ENCODE data around the gene KRTAP10-2. TPM values are rescaled to one million over a fixed set of nuclear protein-coding genes. Genes with fewer than 3 reads are reported as not detected.
"Not testable (repeated sequence)": the region's sequence is repeated elsewhere in the genome, so short reads cannot be mapped to it uniquely, and the experiment has no call there.

KRTAP10-2 gene
- total RNA-seq, 1 experiment from 2014 or later: not detected

GRCh38 chr21:44564886-44565598 lies 13.7 kb upstream of the KRTAP10-2 start:
- H3K36me3 ChIP-seq (replicated peaks; ENCODE audit: control insufficient read depth, insufficient read depth, low read length): no peaks in the 10 kb centered on the region
- H3K4me3 ChIP-seq (ENCODE audit: insufficient read depth, low read depth, low read length): no peak overlapping the region
- DNase-seq: no peak
- no peaks in the 10 kb centered on the region for H3K27me3 ChIP-seq (ENCODE audit: control insufficient read depth, insufficient read depth, low read length)

DNA sequence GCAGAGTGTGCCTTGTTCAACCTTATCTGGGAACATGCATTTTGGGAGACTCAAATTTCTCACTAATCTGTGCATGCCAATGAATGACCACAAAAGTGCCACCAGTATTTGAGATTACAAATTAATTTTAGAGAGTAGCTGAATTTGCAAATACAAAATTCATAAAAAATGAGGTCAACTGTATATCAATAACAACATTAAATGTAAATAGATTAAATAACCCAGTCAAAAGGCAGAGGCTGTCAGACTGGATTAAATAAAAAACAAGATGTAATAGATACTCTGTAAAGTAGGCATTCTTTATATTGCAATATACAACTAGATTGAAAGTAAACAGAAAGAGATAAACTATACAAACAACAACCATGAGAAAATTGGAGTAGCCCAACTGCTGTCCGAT lies 12.8 kb upstream of the KRTAP10-2 start:
- Histone ChIP-seq H3K4me3 (ENCODE audit: insufficient read depth, low read depth, low read length) (no peak overlapping the region), H3K27me3 (ENCODE audit: control insufficient read depth, insufficient read depth, low read length) (no peaks in the 10 kb centered on the region), H3K36me3 (replicated peaks; ENCODE audit: control insufficient read depth, insufficient read depth, low read length) (no peaks in the 10 kb centered on the region)
- DNase-seq: no peak

GRCh38 chr21:44558695-44559094 lies 7.4 kb upstream of the KRTAP10-2 start, which contains the start of gene KRTAP10-3:
KRTAP10-3 (minus strand) TSS chr21:44558795; CDS start chr21:44558715, 80 bp downstream.
- Histone ChIP-seq H3K4me3 (ENCODE audit: insufficient read depth, low read depth, low read length) (no peak within 1 kb of the TSS), H3K36me3 (replicated peaks; ENCODE audit: control insufficient read depth, insufficient read depth, low read length) (no peaks in the 10 kb centered on the region), H3K27me3 (ENCODE audit: control insufficient read depth, insufficient read depth, low read length) (no peaks in the 10 kb centered on the region)
- DNase-seq: peak; percentile 20

DNA sequence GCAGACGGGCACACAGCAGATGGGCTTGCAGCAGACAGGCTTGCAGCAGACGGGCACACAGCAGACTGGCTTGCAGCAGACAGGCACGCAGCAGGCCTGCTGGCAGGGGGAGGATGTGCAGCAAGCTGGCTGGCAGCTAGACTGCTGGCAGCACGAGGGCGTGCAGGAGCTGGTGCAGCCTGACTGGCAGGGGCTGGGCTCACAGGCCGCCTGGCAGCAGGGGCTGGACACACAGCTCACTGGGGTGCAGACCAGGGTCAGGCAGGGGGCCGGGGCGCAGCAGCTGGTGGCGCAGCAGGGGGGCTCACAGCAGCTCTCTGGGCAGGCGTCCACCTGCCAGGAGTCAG lies 7.0 kb upstream of the KRTAP10-2 start:
- not testable (repeated sequence) for H3K36me3 ChIP-seq (replicated peaks; ENCODE audit: control insufficient read depth, insufficient read depth, low read length); DNase-seq; H3K27me3 ChIP-seq (ENCODE audit: control insufficient read depth, insufficient read depth, low read length); H3K4me3 ChIP-seq (ENCODE audit: insufficient read depth, low read depth, low read length)

GRCh38 chr21:44557491-44558328 lies 6.4 kb upstream of the KRTAP10-2 start:
- no peak overlapping the region for H3K4me3 ChIP-seq (ENCODE audit: insufficient read depth, low read depth, low read length)
- peak; percentile 66 for DNase-seq
- no peaks in the 10 kb centered on the region for H3K27me3 ChIP-seq (ENCODE audit: control insufficient read depth, insufficient read depth, low read length)
- no peaks in the 10 kb centered on the region for H3K36me3 ChIP-seq (replicated peaks; ENCODE audit: control insufficient read depth, insufficient read depth, low read length)

DNA sequence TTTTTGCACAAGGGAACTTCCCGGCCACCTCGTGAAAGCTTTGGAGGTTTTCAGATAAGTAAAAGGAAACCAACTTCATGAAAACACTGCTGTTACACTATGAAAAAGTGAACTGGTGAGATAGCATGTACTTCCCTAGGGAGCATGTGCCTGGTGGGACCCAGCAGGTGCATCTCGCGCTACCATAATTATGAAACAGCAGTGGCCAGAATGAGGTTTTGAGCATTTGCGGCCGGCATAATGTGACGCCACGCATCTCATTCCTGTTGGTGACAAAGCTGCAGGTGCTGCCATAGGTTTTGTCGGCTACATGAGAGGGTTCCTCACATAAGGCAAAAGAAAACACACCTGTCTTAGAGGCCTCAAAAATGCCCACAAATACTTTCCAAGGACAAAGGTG lies 5.6 kb upstream of the KRTAP10-2 start:
- no peaks in the 10 kb centered on the region for H3K27me3 ChIP-seq (ENCODE audit: control insufficient read depth, insufficient read depth, low read length)
- DNase-seq: peak; percentile 16
- H3K4me3 ChIP-seq (ENCODE audit: insufficient read depth, low read depth, low read length): no peak overlapping the region
- H3K36me3 ChIP-seq (replicated peaks; ENCODE audit: control insufficient read depth, insufficient read depth, low read length): no peaks in the 10 kb centered on the region

- Histone ChIP-seq H3K36me3 (replicated peaks; ENCODE audit: control insufficient read depth, insufficient read depth, low read length) (no peaks in the 10 kb centered on the region), H3K4me3 (ENCODE audit: insufficient read depth, low read depth, low read length) (no peak overlapping the region), H3K27me3 (ENCODE audit: control insufficient read depth, insufficient read depth, low read length) (no peaks in the 10 kb centered on the region)
- DNase-seq: peak; percentile 51
These were observed 4.0 kb upstream of the KRTAP10-2 start for GRCh38 chr21:44555200-44555875.

- H3K27me3 ChIP-seq (ENCODE audit: control insufficient read depth, insufficient read depth, low read length): no peaks in the 10 kb centered on the region
- no peak for DNase-seq
- no peaks in the 10 kb centered on the region for H3K36me3 ChIP-seq (replicated peaks; ENCODE audit: control insufficient read depth, insufficient read depth, low read length)
- H3K4me3 ChIP-seq (ENCODE audit: insufficient read depth, low read depth, low read length): no peak overlapping the region
These were observed 1.4 kb upstream of the KRTAP10-2 start for GRCh38 chr21:44552681-44553080.

GRCh38 chr21:44552136-44552535 lies 831 bp upstream of the KRTAP10-2 start:
- Histone ChIP-seq H3K36me3 (replicated peaks; ENCODE audit: control insufficient read depth, insufficient read depth, low read length) (no peaks in the 10 kb centered on the region), H3K4me3 (ENCODE audit: insufficient read depth, low read depth, low read length) (no peak overlapping the region), H3K27me3 (ENCODE audit: control insufficient read depth, insufficient read depth, low read length) (no peaks in the 10 kb centered on the region)
- DNase-seq: no peak

DNA sequence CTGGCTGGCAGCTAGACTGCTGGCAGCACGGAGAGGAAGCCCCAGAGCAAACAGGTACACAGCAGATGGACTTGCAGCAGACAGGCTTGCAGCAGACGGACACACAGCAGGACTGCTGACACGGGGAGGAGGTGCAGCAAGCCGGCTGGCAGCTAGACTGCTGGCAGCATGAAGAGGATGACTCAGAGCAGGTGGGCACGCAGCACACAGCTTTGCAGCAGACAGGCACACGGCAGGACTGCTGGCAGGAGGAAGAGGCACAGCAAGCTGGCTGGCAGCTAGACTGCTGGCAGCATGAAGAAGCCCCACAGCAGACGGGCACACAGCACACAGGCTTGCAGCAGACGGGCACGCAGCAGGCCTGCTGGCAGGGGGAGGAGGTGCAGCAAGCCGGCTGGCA lies 498 bp downstream of the KRTAP10-2 start:
- Histone ChIP-seq H3K36me3 (replicated peaks; ENCODE audit: control insufficient read depth, insufficient read depth, low read length) (no peaks in the 10 kb centered on the region), H3K27me3 (ENCODE audit: control insufficient read depth, insufficient read depth, low read length) (no peaks in the 10 kb centered on the region), H3K4me3 (ENCODE audit: insufficient read depth, low read depth, low read length) (no peak overlapping the region)
- DNase-seq: no peak

- DNase-seq: peak; percentile 65
- not testable (repeated sequence) for H3K4me3 ChIP-seq (ENCODE audit: insufficient read depth, low read depth, low read length); H3K27me3 ChIP-seq (ENCODE audit: control insufficient read depth, insufficient read depth, low read length); H3K36me3 ChIP-seq (replicated peaks; ENCODE audit: control insufficient read depth, insufficient read depth, low read length)
These were observed 1.0 kb downstream of the KRTAP10-2 start for GRCh38 chr21:44550285-44550684.

DNA sequence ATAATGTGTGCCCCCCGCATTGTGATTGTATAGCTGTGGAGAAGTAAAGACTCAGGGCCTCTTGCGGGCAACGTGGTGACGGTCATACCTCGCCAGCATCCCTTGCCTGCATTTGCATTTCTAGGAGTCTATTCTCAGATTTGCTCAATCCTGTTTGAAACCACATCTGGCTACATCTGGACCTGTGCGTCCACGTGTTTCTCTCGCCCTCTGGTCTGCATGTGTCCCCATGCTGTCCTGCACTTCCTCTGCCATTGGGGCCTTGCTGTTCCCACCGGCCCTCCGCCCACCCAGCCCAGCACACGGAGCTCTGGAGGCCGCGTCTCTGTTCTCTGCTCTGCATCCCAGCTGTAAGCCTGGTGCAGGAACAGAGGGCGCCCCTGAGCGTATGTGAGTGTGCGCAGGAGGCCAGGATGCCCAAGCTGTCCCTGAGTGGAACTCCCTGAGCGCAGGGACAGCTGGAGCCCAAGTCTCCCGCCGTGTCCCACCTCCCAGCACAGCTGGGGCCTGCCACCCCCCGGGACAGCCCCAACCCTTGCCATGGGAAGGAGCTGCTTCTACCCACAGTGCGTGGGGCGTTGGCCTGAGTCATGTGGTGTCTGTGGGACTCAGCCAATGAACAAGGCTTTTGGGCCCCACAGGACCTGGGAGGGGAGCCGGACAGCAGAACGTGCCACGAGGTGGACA lies 1.6 kb downstream of the KRTAP10-2 start:
- no peaks in the 10 kb centered on the region for H3K36me3 ChIP-seq (replicated peaks; ENCODE audit: control insufficient read depth, insufficient read depth, low read length)
- H3K27me3 ChIP-seq (ENCODE audit: control insufficient read depth, insufficient read depth, low read length): no peaks in the 10 kb centered on the region
- DNase-seq: no peak
- H3K4me3 ChIP-seq (ENCODE audit: insufficient read depth, low read depth, low read length): no peak overlapping the region

GRCh38 chr21:44548922-44549321 lies 2.4 kb downstream of the KRTAP10-2 start:
- Histone ChIP-seq H3K36me3 (replicated peaks; ENCODE audit: control insufficient read depth, insufficient read depth, low read length) (no peaks in the 10 kb centered on the region), H3K4me3 (ENCODE audit: insufficient read depth, low read depth, low read length) (no peak overlapping the region), H3K27me3 (ENCODE audit: control insufficient read depth, insufficient read depth, low read length) (no peaks in the 10 kb centered on the region)
- DNase-seq: peak; percentile 63

- DNase-seq: peak; percentile 30
These were observed 2.9 kb downstream of the KRTAP10-2 start for GRCh38 chr21:44548381-44548780.

More at GRCh38 chr21:44548381-44548780, 2.9 kb downstream of the KRTAP10-2 start:
- no peak overlapping the region for H3K4me3 ChIP-seq (ENCODE audit: insufficient read depth, low read depth, low read length)
- no peaks in the 10 kb centered on the region for H3K27me3 ChIP-seq (ENCODE audit: control insufficient read depth, insufficient read depth, low read length)
- H3K36me3 ChIP-seq (replicated peaks; ENCODE audit: control insufficient read depth, insufficient read depth, low read length): no peaks in the 10 kb centered on the region

Measured in H7 (cell line).